IMR-90 (cell line): ENCODE measurements around the gene ATP8B3.

Experiments
- CEBPB ChIP-seq: IDR thresholded peaks from 2 replicates; pipeline ENCODE4 v1.6.1; 2012; ENCODE audit warnings: low read depth, low read length, improper control_type of control experiment
- POLR2A ChIP-seq: IDR thresholded peaks from 2 replicates; pipeline ENCODE4 v1.6.1; 2012; ENCODE audit warnings: mild to moderate bottlenecking, low read depth, low read length

GRCh38 chr19:1736927-1737326, 75.1 kb downstream of the ATP8B3 start:
- TF ChIP-seq POLR2A (no peak), CEBPB (no peak)
